ENCODE data around the gene ELOVL7. TPM values are rescaled to one million over a fixed set of nuclear protein-coding genes. Genes with fewer than 3 reads are reported as not detected.
A peak's percentile ranks its signal among the peaks of the same experiment; 100 is the strongest.

The ELOVL7 gene
- polyA plus RNA-seq (2012; rRNA removed), result 0.05 and 0.07 TPM in 2 replicates
- polyA plus RNA-seq (2012; cell fraction: cytosol; rRNA removed), result 0.03 and 0.08 TPM in 2 replicates
- 0.04 and 0.13 TPM in 2 replicates for polyA plus RNA-seq (2012; cell fraction: nucleus; rRNA removed)

- under 1% methylated on average over 10 of the region's 87 CpGs for WGBS (ENCODE audit: low lambda C conversion rate)
- DNase-seq, result peak; percentile 87
- POLR2A ChIA-PET, result interaction anchor here (0.7 kb wide), 1 partner anchor 145 kb away, joined by 4 read pairs; no protein-coding TSS in a partner anchor
- TF ChIP-seq RCOR1 (IDR thresholded peaks at IDR 0.05; ENCODE audit: low read length) (no peak), PBX3 (IDR thresholded peaks at IDR 0.05) (no peak), YY1 (IDR thresholded peaks at IDR 0.05; ENCODE audit: low read depth) (no peak), RAD21 (IDR thresholded peaks at IDR 0.05; ENCODE audit: low read length) (no peak), ELF1 (IDR thresholded peaks at IDR 0.05) (no peak), SIN3A (IDR thresholded peaks at IDR 0.05; ENCODE audit: borderline replicate concordance, low read depth, low read length) (no peak), EP300 (IDR thresholded peaks at IDR 0.05; ENCODE audit: borderline replicate concordance in 1 of 2, low read depth in 1 of 2, low read length in 1 of 2) (no peak), REST (IDR thresholded peaks at IDR 0.05; ENCODE audit: low read depth, low read length) (no peak), CTCF (IDR thresholded peaks at IDR 0.05) (0 out of 2 replicates have a peak, but pooled peaks have one; percentile 24), CHD2 (IDR thresholded peaks at IDR 0.05; ENCODE audit: low read length, partially characterized antibody) (no peak), FOSL2 (IDR thresholded peaks at IDR 0.05; ENCODE audit: borderline replicate concordance, low read depth) (peak; percentile 36; the same call in 1 of the 2 replicates), RXRA (IDR thresholded peaks at IDR 0.05; ENCODE audit: borderline replicate concordance, low read depth) (no peak), TEAD4 (IDR thresholded peaks at IDR 0.05; ENCODE audit: borderline replicate concordance, insufficient read depth) (no peak), EZH2phosphoT487 (IDR thresholded peaks at IDR 0.05; ENCODE audit: borderline replicate concordance, low read depth) (no peak), MXI1 (IDR thresholded peaks at IDR 0.05; ENCODE audit: low read depth, low read length) (0 out of 2 replicates have a peak, but pooled peaks have one; percentile 22), GATA2 (CRISPR knock-in tag; IDR thresholded peaks at IDR 0.05) (no peak), IRF3 (IDR thresholded peaks at IDR 0.05; ENCODE audit: low read depth, low read length) (no peak), FOXM1 (IDR thresholded peaks at IDR 0.05; ENCODE audit: low read depth) (no peak), POLR2AphosphoS5 (IDR thresholded peaks at IDR 0.05; ENCODE audit: low read depth, low read length) (no peak), FOXJ3 (CRISPR knock-in tag; IDR thresholded peaks at IDR 0.05) (no peak), MAX (IDR thresholded peaks at IDR 0.05; ENCODE audit: low read depth) (no peak)
Observed at GRCh38 chr5:60843936-60844905, at the start of gene ELOVL7. Gene ELOVL7, minus strand, starts transcription at chr5:60844269. Its CDS starts 56,872 bp downstream, at chr5:60787397.

More at GRCh38 chr5:60843936-60844905, at the start of gene ELOVL7:
- Histone ChIP-seq H4K20me1 (ENCODE audit: insufficient read depth) (no peaks in the 10 kb centered on the region), H3K27me3 (ENCODE audit: insufficient read depth) (peaks cover 33% of the 10 kb centered on the region; the same call in 1 of the 2 replicates), H3K4me2 (peak within 1 kb of the TSS; percentile 89), H3K9me3 (no peaks in the 10 kb centered on the region), H3K27ac (ENCODE audit: low read depth in 2 of 2, low read length in 1 of 2) (no peak within 1 kb of the TSS), H3F3A (replicated peaks; ENCODE audit: insufficient read depth) (no peaks in the 10 kb centered on the region), H3K36me3 (replicated peaks in 1 of 2; ENCODE audit: control insufficient read depth in 1 of 2, insufficient read depth in 2 of 2, low read length in 1 of 2) (no peaks in the 10 kb centered on the region), H3K79me2 (ENCODE audit: insufficient read depth) (no peaks in the 10 kb centered on the region), H3K9me2 (no peaks in the 10 kb centered on the region), H3K9ac (no peak within 1 kb of the TSS), H3K4me1 (ENCODE audit: control insufficient read depth in 1 of 2, insufficient read depth in 2 of 2, low read depth in 1 of 2, low read length in 1 of 2) (peaks cover 0 to 8% of the 10 kb centered on the region in 2 experiments; a peak in 1 of 4 replicates), H2AFZ (ENCODE audit: low read depth) (peak within 1 kb of the TSS; percentile 88; the same call in 1 of the 2 replicates), H3K4me3 (ENCODE audit: low read depth in 2 of 2, low read length in 1 of 2) (peak within 1 kb of the TSS; percentile 68 to 71)
- CTCF ChIA-PET, result interaction anchor here (0.9 to 1.4 kb wide), 6 partner anchors 10 to 149 kb away, joined by 3 to 5 read pairs (median 4); no protein-coding TSS in a partner anchor
